GM18873 (cell line): ENCODE results near the gene JMJD4.
"Not testable (repeated sequence)": the region's sequence is repeated elsewhere in the genome, so short reads cannot be mapped to it uniquely, and the experiment has no call there.

Experiments used
- ATAC-seq: cut with Tn5 transposase; IDR thresholded peaks from one replicate; pipeline ENCODE4 v1.9.1; 2021; ENCODE audit warnings: mild to moderate bottlenecking, moderate library complexity, moderate number of reproducible peaks; ENCODE audit not compliant: unreplicated experiment, low FRiP score

JMJD4 gene

DNA sequence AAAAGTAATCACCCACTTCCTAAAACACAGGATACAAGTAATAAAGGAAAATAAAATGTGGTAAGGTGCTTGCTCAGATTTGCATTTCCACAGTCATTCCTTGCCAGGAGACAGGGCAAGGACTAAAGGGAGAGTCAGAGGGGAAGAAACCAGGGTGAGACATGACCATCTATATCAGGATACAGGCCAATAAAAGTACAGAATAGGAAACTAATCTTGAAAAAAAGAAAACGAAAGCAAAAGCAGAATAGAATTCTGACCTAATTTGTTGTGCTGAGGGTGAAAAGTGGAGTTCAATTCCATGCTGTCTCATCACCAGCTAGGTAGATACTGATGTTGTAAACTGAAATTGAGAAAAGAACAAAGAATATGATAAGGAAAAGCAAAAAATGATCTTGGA is 27.3 kb downstream of the JMJD4 start:
- ATAC-seq: no peak

DNA sequence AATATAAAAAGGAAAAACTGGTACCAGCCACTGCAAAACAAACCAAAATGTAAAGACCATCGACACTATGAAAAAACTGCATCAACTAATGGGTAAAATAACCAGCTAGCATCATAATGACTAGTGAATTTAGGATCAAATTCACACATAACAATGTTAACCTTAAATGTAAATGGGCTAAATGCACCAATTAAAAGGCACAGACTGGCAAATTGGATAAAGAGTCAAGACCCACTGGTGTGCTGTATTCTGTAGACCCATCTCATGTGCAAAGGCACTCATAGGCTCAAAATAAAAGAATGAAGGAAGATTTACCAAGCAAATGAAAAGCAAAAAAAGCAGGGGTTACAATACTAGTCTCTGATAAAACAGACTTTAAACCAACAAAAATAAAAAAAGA is 33.5 kb downstream of the JMJD4 start:
- ATAC-seq: not testable (repeated sequence)

GRCh38 chr1:227697321-227697864 is 37.7 kb downstream of the JMJD4 start:
- ATAC-seq: no peak

- no peak for ATAC-seq
Observed at GRCh38 chr1:227685807-227686206, 49.3 kb downstream of the JMJD4 start.
